HG02870 (cell line): ENCODE results near the gene GPSM1.

Experiments
- ATAC-seq: cut with Tn5 transposase; IDR thresholded peaks from one replicate; pipeline ENCODE4 v1.9.1; 2021; ENCODE audit warnings: mild to moderate bottlenecking, moderate library complexity; ENCODE audit not compliant: unreplicated experiment

Gene GPSM1

DNA sequence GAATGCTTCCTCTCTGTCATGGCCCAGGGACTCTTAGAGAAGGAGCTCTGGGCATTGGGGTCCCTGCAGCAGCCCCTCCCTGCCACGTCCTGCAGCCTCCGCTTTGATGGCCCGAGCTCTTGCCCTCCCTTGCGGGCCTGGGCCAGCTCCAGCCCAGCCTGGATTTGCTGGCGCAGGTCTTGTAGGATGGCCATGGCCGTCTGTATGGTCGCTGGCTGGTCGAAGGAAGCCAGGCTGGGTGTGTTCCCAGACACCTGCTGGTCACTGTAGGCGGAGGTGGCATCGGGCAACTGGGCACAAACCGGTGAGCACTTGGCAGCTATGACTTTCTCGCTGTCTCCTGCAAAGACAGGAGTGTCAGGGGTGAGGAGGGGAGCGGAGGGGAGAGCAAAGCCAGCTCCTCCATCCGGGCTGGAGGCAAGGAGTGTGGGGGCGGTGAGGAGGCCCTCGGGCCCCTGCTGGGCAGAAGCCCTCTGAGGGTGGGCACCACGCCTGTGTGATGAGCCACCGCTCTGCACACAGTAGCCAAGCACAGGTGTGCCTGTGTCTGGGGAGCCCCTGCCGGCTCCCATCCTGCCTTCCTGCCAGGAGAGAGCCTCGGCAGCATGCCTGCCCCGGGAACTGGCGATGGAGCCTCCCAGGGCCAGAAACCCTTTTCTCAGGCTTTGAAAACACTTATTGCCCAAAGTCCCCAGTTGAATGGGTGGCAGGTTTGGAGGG lies 35.9 kb upstream of the GPSM1 start:
- ATAC-seq, result no peak

DNA sequence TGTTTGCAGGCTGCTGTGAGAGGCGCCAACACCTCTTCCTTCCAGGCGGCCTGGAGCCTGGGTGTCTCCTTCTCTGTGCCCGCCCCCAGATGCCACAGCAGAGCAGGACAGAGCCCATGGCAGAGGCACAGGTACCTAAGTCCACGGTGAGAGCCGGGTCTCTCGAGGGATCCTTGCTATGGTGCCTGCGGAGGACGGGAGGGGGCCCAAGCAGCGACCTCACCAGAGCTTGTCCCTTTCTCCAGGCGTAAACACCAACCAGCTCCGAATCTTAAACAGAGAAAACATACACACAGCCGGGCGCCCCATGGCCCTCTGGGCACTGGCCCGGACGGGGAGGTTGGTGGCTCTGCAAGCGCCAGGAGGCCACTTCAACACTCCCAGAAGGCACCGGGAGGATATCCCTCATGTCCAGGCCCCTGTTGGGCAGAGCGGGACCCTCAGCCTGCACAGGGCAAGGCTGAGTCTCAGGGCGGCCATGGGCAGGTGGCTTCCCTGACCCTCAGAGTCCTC lies 35.3 kb upstream of the GPSM1 start:
- no peak for ATAC-seq

DNA sequence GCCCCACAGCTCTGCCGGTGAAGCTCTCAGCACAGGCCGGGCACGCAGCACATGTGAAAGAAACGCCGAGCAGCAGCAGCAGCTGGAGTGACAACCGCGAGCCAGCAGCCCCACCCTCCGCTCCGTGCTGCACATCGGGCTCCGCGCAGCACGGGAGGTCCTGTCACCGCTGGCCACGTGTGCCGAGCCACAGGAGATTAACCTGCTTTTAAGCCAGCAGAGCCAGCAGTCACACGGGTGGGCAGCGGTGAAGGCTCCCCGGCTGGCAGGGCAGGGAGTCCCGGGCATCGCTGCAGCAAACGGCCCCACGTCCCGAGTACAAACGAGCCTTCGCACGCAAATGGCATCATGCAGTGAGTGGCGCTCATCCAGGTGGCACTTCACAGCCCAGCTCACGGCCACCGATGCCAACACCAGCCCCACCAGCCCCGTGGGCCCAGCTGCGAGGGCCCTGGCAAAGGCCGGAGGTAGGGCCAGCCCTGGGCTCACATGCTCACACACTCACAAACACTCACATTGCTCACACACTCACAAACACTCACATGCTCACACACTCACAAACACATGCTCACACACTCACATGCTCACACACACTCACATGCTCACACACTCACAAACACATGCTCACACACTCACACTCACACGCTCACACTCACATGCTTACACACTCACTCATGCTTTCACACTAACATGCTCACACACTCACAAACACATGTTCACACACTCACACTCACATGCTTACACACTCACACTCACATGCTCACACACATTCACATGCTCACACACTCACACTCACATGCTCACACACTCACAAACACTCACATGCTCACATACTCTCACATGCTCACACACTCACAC lies 34.5 kb upstream of the GPSM1 start:
- ATAC-seq, result no peak

DNA sequence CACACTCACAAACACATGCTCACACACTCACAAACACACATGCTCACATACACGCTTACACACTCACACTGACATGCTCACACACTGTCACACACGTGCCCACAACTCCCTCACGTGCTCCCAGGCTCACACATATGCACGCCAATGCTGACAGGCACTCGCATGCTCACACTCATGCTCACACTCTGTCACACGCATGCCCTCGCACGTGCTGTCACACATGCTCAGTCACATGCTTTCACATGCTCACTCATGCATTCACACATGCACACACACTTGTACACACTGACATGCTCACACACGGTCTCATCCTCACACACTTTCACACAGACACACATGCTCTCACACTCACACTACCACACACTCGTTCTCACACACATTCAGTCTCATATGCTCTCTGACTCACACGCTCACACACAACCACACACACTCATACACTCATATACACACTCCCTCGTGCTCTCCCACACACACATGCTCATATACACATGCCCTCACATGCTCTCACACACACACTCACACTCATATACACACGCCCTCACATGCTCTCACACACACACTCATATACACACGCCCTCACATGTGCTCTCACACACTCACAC lies 33.8 kb upstream of the GPSM1 start:
- no peak for ATAC-seq

DNA sequence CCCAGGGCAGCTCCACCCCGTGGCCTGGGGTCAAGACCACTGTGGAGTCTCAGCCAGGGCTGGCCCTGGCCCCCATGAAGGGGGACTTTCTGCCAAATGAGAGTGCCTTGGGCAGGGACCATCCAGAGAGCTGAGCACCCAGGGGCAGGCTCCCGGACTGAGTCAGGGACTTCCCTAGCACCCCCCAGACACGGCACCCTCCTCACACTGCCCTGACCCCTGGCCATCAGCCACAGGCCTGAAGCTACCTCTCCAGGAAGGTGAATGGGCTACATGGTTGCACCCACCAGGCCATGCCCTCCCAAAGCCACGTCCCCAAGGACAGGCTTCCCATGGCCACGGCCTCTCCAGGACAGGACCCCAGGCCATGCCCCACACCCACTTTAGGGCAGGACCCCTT lies 32.9 kb upstream of the GPSM1 start:
- ATAC-seq, result no peak

DNA sequence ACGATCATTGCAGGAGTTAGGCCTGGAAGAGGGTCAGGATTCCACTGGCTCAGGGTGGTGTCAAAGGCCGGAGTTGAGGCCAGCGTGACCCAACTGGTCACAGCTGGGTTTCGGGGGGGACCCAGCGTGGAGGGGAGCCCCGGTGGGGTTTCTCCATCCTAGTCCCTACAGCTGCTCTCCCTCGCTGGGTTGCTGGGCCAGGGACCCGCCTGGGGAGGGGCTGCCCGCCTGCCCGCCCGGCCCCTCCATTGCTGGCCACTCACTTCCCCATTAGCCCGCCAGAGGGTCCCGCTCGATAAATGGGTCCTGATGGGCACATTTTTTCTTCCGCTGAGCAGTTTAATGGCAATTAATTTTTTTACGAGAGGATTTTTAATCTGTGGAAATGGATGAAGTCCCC lies 32.3 kb upstream of the GPSM1 start:
- no peak for ATAC-seq

DNA sequence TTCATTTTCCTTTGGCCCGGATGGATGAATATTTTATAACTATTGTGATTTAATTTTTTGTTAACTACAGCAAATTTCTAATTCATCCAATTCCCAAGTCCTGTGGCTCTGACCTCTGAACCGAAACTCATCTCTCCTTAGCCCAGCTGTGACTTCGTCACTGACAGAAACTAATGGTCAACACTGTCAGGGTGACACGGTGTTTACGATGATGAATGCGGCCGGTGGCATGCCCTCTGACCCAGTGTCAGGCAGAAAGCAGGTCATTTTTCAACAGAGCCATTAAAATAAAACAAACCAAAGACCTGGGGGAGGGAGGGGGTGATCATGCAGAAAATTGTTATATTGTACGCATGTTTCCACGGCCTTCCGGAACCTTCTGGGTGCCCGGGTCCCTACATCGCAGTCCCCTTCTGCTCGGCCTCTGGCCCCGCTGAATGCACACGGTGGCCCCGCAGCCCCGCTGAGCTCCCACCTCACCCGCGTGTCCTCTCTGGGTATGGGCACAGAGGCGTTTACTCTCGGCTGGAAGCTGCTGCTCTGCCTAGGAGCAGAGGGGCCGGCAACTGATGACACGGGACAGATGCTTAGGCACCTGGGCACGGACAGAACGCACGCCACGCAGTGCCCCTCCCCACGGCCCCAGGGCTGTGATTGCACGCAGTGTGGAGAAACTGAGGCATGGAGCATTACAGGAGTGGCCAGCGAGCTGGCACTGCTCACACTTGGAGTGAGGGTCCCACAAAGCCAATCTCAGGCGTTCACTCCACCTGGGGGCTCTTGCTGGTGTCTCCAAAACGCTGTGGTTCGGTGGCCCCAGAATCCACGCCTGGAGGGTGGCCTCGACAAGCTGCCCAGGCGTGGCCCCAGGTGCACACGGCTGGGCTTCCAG lies 31.6 kb upstream of the GPSM1 start:
- ATAC-seq, result no peak

DNA sequence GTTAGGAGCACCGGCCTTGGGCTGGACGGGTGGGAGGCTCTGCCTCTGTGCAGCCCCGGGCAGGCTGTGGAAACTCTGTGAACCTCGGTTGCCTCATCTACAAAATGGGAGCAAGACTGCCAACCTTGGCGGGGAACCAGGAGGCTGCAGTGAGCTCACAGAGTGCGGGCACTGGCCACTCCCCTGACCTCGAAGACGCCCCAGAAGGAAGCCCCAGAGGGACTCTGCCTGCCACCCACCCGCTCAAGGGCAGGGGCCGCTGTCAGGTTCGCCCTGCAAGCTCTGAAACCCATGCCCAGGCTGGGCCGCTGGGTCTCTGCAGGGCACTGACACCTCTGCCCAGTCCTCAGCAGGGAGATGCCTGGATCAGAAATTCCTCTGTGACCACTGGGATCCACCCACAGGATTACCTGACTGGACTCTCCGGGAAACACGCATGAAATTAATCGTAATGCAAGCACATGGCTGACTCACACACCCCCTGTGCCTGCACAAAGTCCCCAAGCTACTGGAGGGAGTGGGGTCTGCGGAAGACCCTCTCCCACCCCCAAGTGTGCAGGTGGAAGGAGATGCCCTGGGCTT lies 30.8 kb upstream of the GPSM1 start:
- ATAC-seq, result no peak

DNA sequence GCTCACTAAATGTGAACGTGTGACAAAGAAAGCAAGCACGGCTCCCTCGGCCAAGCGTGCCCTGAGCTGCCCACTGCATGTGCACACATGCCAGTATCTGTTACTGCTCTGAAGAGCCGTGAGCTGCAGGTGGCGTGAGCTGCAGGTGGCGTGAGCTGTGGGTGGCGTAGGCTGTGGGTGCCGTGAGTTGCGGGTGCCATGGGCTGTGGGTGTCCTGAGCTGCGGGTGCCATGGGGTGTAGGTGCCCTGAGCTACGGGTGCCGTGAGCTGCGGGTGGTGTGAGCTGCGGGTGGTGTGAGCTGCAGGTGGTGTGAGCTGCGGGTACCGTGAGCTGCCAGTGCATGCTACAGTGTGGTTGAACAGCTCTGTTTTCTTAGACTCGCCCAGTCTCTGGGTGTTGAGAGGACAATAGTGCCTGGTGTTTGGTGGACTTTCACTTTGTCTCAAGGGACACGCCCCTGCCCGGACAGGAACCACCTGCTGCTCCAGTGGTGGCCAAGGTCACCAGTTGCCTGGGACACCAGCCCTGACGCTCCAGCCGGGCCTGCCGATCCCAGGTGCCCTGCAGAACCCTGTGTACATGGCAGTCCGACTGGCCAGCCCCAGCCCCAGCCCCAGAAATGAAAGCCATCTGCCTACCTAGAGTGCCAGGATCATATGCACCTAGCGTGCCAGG lies 30.2 kb upstream of the GPSM1 start:
- no peak for ATAC-seq

DNA sequence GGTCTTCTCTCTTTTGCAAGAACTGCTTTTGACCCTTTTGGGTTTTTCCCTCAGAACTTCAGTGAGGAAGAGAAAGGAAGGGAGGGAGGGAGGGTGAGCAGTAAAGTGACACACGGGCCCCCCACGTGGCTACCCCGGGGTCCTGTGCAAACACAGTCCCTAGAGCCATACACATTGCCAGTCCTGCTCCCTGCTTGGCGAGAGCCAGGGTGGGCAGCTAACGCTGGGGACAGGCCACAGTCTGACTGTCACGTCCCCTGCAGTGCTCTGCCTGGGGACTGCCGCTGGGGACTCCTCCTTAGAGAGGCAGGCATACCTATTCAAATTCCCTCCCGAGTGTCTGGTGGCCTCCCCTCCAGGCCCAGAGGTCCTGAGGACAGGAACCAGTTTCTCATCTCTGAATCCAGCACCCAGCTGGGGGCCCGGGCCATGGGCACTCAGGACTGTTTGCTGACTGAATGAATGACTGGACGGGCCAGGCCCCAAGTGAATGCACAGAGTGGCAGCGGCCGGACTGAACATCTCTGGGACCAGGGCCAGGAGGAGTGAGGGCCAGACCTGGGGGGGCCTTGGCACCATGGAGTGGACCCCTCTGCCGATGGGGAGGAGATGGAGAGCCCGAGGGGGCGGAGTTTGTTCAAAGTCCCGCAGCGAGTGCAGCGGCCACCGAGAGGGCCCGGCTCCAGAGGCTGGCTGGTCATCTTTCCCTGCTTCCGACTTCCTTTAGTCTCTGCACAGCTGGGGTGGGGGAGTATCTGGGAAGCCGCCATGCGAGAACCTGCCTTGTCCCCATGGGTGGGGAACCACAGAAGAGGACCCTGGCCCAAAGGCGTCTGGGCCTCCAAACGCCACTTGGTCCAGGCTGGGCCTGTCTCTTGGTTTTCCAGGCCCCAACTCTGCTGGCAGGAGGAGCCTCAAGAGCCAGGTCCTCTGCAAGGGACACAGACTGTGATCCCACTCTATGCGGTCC lies 29.3 kb upstream of the GPSM1 start:
- ATAC-seq, result no peak

DNA sequence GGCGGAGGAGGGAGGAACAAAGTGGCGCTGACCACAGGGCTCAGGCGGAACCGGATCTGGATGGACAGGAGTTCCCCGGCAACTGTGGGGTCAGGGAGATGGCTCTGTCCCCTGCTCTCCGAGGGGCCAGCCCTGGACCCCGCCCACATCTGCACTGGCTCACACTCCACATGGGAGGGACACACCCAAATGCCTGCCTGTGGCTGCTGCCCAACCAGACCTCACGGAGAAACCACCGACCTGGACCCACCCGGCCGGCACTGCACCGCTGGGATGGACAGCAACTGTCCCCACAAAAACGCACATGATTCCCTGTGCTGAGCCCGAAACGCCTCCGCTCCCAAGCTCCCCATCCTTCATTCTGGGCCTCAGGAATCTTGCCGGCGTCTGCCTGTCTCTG lies 28.2 kb upstream of the GPSM1 start:
- ATAC-seq, result no peak

DNA sequence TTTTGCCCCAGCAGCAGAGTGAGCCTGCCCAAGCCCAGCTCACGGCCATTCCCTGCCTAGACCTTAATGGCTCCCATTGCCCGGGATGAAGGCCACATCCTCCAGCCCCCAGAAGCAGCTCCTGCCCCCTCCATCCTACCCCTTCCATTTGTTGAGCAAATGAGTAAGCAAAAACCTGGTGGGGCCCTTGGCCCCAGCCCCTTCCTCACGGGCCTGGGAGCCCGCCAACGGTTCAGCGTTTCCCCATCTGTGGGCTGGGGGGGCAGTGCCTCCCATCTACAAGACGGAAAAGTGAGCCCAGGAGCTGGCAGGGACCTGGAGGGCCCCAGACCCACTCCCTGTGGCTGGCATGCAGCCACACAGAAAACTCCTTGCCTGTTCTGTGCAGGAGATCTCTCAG lies 27.8 kb upstream of the GPSM1 start:
- no peak for ATAC-seq

DNA sequence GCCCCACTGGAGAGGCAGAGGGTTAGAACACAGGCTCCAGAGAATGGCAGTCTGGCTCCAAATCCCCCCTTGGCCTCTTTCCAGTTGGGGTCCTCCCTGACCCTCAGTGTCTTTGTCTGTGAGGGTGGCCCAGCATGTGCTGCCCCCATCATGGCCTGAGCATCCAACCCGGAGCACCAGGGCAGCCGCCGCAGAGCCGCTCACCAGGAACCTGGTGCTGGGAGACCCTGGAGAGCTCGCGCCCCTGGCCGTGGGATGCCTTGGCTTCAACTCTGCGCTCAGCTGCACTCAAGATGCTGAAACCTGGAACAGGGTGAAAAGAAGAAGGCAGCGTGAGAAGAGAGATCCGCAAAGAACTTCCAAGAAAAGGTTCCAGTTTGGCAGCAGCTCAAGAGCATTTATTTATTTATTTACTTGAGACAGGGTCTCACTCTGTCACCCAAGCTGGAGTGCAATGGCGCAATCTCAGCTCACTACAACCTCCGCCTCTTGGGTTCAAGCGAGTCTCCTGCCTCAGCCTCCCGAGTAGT lies 27.3 kb upstream of the GPSM1 start:
- ATAC-seq, result no peak

DNA sequence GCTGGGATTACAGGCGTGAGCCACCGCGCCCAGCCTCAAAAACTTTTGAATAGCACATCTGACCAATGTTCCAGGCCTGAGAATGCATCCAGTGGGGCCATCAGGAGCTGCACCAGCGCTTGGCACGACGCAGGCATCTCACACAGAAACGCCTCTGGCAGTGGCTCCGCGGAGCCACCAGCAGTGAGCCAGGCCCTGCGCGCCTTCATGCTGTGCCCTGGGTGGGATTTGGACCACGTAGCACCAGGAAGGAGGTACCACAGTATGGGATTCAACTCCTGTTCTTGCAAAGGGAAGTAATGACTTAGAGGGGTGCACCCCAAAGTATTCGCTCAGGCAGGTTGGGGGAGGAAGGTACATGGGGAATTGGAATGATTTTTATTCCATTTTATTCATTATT lies 26.5 kb upstream of the GPSM1 start:
- ATAC-seq, result no peak

DNA sequence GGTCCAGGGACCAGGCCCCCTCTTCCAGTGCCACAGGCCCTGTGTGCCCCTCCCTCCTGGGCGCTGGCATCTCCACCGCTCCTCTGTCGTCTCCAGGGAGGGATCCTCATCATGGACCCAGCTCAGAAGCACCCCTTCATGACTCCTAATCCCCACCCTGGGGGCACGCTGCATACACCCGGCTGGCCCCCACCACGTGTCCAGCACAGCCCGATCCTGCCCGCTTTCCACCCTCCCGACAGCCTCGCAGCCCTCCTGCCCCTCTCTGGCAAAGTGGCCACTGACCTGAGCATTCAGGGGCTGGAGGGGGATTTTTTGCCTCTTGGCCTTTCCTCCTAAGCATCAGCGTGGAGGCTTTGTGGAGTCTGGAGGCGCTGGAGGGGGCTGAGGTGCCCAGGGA lies 24.8 kb upstream of the GPSM1 start:
- no peak for ATAC-seq

DNA sequence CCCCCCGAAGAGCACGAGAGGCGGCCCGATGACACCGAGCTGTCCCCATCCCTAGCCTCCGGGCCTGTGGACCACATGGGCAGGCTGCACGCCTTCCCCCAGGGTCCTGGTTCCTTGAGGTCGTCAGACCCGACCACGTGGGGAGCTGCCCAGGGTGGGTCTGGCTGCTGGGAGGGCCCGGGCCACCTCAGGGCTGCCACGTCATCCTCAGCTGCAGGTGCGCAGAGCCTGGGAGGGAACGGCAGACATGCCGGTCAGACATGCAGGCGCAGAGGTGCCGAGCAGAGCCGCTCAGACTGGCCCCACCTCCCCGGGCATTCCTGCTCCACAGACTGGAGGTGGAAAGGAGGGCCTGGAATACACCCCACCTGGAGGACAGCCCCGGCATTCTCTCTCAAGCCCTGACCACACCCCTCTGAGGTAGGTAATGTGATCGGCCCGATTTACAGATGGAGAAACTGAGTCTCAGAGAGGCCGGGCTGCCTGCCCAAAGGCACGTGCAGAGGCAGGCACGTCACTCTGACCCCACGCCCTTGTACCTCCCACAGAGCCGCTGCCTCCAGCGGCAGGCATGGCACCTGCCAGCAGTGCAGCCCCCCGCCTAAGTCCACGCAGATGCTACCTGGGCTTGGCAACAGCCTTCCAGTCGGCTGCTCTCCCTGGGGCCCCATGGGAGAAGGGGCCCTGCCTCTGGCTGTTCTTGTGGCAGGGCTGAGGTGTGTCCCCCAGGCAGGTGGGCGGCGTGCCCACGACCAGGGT lies 24.1 kb upstream of the GPSM1 start:
- ATAC-seq, result no peak

DNA sequence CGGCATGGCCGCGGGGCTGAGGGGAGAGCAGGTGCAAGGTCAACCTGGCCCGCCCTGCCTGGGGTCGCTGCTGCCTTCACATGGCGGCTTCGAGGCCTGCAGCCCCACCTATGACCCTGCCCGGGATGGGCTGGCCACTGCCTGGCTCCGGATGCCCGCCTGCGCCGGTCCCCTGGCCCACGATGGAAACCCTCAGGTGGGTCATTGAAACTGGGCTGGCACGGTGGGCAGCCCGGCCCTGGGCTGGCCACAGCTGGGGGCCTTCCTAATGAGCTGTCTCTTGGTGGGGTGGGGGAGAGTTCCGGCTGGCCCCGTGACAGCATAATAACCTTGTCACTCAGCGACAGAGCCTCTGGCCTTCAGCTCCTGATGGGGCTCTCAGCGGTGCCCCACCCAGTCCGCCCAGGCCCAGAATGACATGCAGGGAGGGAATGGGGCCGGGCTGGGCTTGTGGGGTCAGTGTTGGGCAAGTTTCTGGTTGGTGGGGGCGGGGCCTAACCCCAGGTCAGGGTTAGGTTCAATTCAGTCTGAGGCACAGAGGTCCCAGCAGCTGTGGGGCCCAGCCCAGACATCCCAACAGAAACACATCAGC lies 23.4 kb upstream of the GPSM1 start, which contains the start of gene CCDC187:
CCDC187 (minus strand) TSS at position 270 of the 592 bp plus-strand sequence; CDS start at position 6, 264 bp downstream.
- ATAC-seq, result no peak
